GM21825 (cell line): ENCODE data around the gene RPL28.
"Not testable (repeated sequence)": the region's sequence is repeated elsewhere in the genome, so short reads cannot be mapped to it uniquely, and the experiment has no call there.

Experiments used
- ATAC-seq: cut with Tn5 transposase; IDR thresholded peaks from one replicate; pipeline ENCODE4 v1.9.1; 2021; ENCODE audit warnings: mild to moderate bottlenecking, moderate library complexity; ENCODE audit not compliant: unreplicated experiment

Gene RPL28

GRCh38 chr19:55391191-55391670 is 5.5 kb downstream of the RPL28 start:
- ATAC-seq, result no peak

- no peak for ATAC-seq
Measured at GRCh38 chr19:55391702-55392615, 6.2 kb downstream of the RPL28 start.

GRCh38 chr19:55392820-55393761 is 7.4 kb downstream of the RPL28 start:
- no peak for ATAC-seq

- no peak for ATAC-seq
Measured at GRCh38 chr19:55398200-55398925, 12.6 kb downstream of the RPL28 start.

- ATAC-seq, result no peak
Measured at GRCh38 chr19:55400281-55401087, 14.8 kb downstream of the RPL28 start.

- ATAC-seq, result not testable (repeated sequence)
Measured at GRCh38 chr19:55401390-55401789, 15.7 kb downstream of the RPL28 start.

- ATAC-seq, result no peak
Measured at GRCh38 chr19:55402509-55402908, 16.8 kb downstream of the RPL28 start.

- no peak for ATAC-seq
Measured at GRCh38 chr19:55405638-55406037, 19.9 kb downstream of the RPL28 start.

GRCh38 chr19:55406091-55406825 is 20.5 kb downstream of the RPL28 start:
- ATAC-seq, result no peak

- ATAC-seq, result no peak
Measured at GRCh38 chr19:55406826-55407549, 21.3 kb downstream of the RPL28 start.

GRCh38 chr19:55407550-55407799 is 21.7 kb downstream of the RPL28 start, which contains the start of gene UBE2S:
UBE2S (minus strand) TSS chr19:55407788; CDS start chr19:55407589, 199 bp downstream.
- not testable (repeated sequence) for ATAC-seq

GRCh38 chr19:55407800-55408532 is 22.2 kb downstream of the RPL28 start:
- ATAC-seq, result peak; percentile 78

GRCh38 chr19:55408533-55408872 is 22.8 kb downstream of the RPL28 start:
- ATAC-seq, result no peak

- ATAC-seq, result not testable (repeated sequence)
Measured at GRCh38 chr19:55409179-55409578, 23.4 kb downstream of the RPL28 start.

GRCh38 chr19:55410168-55410567 is 24.4 kb downstream of the RPL28 start:
- no peak for ATAC-seq

GRCh38 chr19:55418185-55418584 is 32.5 kb downstream of the RPL28 start:
- ATAC-seq, result no peak

- ATAC-seq, result no peak
Measured at GRCh38 chr19:55419103-55419502, 33.4 kb downstream of the RPL28 start.

GRCh38 chr19:55419624-55420236 is 34.0 kb downstream of the RPL28 start:
- ATAC-seq, result no peak
